WTC11 (cell line): Measurements from ENCODE around the gene STIM2.

Experiments
- CTCF ChIP-seq: fragments of 200-600 bp; IDR thresholded peaks from 2 replicates; pipeline ENCODE4 v1.8.0; 2022; ENCODE audit warnings: antibody characterized with exemption
- PREB ChIP-seq: sonication (generic); formaldehyde crosslinking; IDR thresholded peaks from 2 replicates; pipeline ENCODE4 v1.8.1; 2022; ENCODE audit warnings: mild to moderate bottlenecking, missing genetic modification reagents, moderate library complexity, borderline replicate concordance

GRCh38 chr4:26945794-26946193 lies 85.2 kb downstream of the STIM2 start:
- no peak for TF ChIP-seq CTCF
- TF ChIP-seq PREB: no peak
